ENCODE results near the gene GASK1A.
A peak's percentile ranks its signal among the peaks of the same experiment; 100 is the strongest.

The GASK1A gene

DNA sequence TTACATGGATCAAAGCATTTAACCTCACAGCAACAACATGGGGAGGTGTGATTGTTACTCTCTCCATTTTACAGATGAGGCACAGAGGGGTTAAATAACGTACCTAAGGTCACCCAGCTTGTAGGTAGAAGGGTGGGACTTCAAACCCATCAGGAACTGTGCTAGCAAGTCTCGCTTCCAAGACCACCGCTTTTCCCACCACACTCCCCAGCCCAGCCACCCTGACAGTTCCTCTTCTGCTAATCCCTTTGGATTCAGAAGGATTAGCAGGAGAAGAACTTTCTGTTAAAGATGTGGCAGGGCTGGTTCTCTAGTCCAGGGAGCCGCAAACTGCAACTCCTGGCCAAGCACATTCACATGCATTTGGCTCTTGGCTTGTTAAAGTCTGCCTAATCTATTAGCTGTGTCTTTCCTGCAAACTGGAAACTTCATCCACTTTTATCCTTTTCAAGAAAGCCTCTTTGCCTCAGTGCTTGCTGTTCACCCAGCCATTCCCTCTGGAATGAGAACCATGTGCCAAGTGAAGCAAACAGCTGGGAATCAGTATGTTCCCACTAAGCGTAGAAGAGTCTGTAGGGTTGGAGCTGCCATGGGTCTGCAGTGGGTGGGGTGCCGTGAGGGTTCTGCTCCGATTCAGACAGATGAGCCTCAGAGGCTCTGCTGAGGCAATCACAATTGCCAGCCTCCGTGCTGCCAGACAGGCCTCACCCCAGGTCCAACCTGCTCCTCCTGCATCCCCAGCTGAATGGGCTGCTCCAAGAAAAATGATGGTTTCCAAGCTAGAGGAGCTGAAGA, 82.2 kb downstream of the GASK1A start:
- ATAC-seq, result no peak
- TF ChIP-seq ZFP30 (CRISPR knock-in tag; IDR thresholded peaks at IDR 0.05), result no peak
- TF ChIP-seq, protein P1, sequence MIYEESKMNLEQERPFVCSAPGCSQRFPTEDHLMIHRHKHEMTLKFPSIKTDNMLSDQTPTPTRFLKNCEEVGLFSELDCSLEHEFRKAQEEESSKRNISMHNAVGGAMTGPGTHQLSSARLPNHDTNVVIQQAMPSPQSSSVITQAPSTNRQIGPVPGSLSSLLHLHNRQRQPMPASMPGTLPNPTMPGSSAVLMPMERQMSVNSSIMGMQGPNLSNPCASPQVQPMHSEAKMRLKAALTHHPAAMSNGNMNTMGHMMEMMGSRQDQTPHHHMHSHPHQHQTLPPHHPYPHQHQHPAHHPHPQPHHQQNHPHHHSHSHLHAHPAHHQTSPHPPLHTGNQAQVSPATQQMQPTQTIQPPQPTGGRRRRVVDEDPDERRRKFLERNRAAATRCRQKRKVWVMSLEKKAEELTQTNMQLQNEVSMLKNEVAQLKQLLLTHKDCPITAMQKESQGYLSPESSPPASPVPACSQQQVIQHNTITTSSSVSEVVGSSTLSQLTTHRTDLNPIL (CRISPR knock-in tag; IDR thresholded peaks at IDR 0.05; ENCODE audit: low read depth), result no peak
- no peak for TF ChIP-seq ESRRG (CRISPR knock-in tag; IDR thresholded peaks at IDR 0.05)
- TF ChIP-seq ISL1 (CRISPR knock-in tag; IDR thresholded peaks at IDR 0.05), result no peak
- no peak for TF ChIP-seq ZNF70 (CRISPR knock-in tag; IDR thresholded peaks at IDR 0.05)
- TF ChIP-seq, protein P2, sequence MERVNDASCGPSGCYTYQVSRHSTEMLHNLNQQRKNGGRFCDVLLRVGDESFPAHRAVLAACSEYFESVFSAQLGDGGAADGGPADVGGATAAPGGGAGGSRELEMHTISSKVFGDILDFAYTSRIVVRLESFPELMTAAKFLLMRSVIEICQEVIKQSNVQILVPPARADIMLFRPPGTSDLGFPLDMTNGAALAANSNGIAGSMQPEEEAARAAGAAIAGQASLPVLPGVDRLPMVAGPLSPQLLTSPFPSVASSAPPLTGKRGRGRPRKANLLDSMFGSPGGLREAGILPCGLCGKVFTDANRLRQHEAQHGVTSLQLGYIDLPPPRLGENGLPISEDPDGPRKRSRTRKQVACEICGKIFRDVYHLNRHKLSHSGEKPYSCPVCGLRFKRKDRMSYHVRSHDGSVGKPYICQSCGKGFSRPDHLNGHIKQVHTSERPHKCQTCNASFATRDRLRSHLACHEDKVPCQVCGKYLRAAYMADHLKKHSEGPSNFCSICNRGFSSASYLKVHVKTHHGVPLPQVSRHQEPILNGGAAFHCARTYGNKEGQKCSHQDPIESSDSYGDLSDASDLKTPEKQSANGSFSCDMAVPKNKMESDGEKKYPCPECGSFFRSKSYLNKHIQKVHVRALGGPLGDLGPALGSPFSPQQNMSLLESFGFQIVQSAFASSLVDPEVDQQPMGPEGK (CRISPR knock-in tag; IDR thresholded peaks at IDR 0.05; ENCODE audit: borderline replicate concordance), result no peak
- no peak for TF ChIP-seq ZC3H10 (CRISPR knock-in tag; IDR thresholded peaks at IDR 0.05)
- no peak for TF ChIP-seq PPARA (CRISPR knock-in tag; IDR thresholded peaks at IDR 0.05; ENCODE audit: borderline replicate concordance)
- TF ChIP-seq, protein P3, sequence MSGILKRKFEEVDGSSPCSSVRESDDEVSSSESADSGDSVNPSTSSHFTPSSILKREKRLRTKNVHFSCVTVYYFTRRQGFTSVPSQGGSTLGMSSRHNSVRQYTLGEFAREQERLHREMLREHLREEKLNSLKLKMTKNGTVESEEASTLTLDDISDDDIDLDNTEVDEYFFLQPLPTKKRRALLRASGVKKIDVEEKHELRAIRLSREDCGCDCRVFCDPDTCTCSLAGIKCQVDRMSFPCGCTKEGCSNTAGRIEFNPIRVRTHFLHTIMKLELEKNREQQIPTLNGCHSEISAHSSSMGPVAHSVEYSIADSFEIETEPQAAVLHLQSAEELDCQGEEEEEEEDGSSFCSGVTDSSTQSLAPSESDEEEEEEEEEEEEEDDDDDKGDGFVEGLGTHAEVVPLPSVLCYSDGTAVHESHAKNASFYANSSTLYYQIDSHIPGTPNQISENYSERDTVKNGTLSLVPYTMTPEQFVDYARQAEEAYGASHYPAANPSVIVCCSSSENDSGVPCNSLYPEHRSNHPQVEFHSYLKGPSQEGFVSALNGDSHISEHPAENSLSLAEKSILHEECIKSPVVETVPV (CRISPR knock-in tag; IDR thresholded peaks at IDR 0.05), result no peak
- TF ChIP-seq TOX (CRISPR knock-in tag; IDR thresholded peaks at IDR 0.05; ENCODE audit: borderline replicate concordance), result no peak
- no peak for TF ChIP-seq CSDC2 (CRISPR knock-in tag; IDR thresholded peaks at IDR 0.05)
- TF ChIP-seq, protein P4, sequence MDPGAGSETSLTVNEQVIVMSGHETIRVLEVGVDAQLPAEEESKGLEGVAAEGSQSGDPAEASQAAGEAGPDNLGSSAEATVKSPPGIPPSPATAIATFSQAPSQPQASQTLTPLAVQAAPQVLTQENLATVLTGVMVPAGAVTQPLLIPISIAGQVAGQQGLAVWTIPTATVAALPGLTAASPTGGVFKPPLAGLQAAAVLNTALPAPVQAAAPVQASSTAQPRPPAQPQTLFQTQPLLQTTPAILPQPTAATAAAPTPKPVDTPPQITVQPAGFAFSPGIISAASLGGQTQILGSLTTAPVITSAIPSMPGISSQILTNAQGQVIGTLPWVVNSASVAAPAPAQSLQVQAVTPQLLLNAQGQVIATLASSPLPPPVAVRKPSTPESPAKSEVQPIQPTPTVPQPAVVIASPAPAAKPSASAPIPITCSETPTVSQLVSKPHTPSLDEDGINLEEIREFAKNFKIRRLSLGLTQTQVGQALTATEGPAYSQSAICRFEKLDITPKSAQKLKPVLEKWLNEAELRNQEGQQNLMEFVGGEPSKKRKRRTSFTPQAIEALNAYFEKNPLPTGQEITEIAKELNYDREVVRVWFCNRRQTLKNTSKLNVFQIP (CRISPR knock-in tag; IDR thresholded peaks at IDR 0.05; ENCODE audit: borderline replicate concordance, low read depth), result no peak
- no peak for TF ChIP-seq RARB (CRISPR knock-in tag; IDR thresholded peaks at IDR 0.05)
- TF ChIP-seq BACH2 (CRISPR knock-in tag; IDR thresholded peaks at IDR 0.05; ENCODE audit: borderline replicate concordance), result no peak
- TF ChIP-seq TCF4 (CRISPR knock-in tag; IDR thresholded peaks at IDR 0.05; ENCODE audit: borderline replicate concordance), result no peak
- no peak for TF ChIP-seq SNAI2 (CRISPR knock-in tag; IDR thresholded peaks at IDR 0.05)
- no peak for TF ChIP-seq ZFP3 (CRISPR knock-in tag; IDR thresholded peaks at IDR 0.05)

DNA sequence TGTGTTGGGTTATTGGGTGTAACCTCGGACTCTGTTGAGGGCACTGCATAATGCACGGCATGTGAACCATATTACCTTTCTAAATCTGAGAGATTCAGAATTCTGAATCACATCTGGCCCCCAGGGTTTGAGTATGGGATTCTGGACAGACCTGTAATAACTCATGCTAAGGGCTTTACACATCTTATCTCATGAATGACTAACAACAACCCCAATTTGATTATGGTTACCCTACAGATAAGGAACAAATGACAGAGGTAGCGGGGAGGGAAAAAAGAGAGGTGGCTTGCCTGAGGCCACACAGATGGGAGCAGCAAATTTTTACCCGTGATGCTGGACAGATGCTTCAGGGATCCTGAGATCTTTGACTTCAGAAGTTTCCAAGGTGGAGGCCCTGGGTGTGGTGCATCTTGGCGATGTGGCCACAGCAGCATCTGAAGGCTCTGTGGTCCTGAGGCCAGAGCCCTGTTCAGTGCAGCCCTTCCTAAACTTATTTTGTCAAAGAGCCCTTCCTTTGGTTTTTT, 83.0 kb downstream of the GASK1A start:
- TF ChIP-seq TCF4 (CRISPR knock-in tag; IDR thresholded peaks at IDR 0.05; ENCODE audit: borderline replicate concordance), result peak; percentile 83
- no peak for TF ChIP-seq ZNF565 (CRISPR knock-in tag; conservative IDR thresholded peaks at IDR 0.05; ENCODE audit: low read depth)
- TF ChIP-seq, protein P2 (CRISPR knock-in tag; IDR thresholded peaks at IDR 0.05; ENCODE audit: borderline replicate concordance), result no peak
- TF ChIP-seq, protein P5, sequence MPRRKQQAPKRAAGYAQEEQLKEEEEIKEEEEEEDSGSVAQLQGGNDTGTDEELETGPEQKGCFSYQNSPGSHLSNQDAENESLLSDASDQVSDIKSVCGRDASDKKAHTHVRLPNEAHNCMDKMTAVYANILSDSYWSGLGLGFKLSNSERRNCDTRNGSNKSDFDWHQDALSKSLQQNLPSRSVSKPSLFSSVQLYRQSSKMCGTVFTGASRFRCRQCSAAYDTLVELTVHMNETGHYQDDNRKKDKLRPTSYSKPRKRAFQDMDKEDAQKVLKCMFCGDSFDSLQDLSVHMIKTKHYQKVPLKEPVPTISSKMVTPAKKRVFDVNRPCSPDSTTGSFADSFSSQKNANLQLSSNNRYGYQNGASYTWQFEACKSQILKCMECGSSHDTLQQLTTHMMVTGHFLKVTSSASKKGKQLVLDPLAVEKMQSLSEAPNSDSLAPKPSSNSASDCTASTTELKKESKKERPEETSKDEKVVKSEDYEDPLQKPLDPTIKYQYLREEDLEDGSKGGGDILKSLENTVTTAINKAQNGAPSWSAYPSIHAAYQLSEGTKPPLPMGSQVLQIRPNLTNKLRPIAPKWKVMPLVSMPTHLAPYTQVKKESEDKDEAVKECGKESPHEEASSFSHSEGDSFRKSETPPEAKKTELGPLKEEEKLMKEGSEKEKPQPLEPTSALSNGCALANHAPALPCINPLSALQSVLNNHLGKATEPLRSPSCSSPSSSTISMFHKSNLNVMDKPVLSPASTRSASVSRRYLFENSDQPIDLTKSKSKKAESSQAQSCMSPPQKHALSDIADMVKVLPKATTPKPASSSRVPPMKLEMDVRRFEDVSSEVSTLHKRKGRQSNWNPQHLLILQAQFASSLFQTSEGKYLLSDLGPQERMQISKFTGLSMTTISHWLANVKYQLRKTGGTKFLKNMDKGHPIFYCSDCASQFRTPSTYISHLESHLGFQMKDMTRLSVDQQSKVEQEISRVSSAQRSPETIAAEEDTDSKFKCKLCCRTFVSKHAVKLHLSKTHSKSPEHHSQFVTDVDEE (CRISPR knock-in tag; IDR thresholded peaks at IDR 0.05), result peak; percentile 80; the same call in 1 of the 2 replicates
- no peak for ATAC-seq

Measured in SK-N-SH treated with all-trans-retinoic acid at 6 μM for 48 hours (cell line).